GM19395 (cell line): ENCODE results near the gene ATP8A1.

Source experiments
- ATAC-seq: cut with Tn5 transposase; IDR thresholded peaks from one replicate; pipeline ENCODE4 v1.9.1; 2021; ENCODE audit warnings: mild to moderate bottlenecking, moderate library complexity; ENCODE audit not compliant: unreplicated experiment

The ATP8A1 gene

DNA sequence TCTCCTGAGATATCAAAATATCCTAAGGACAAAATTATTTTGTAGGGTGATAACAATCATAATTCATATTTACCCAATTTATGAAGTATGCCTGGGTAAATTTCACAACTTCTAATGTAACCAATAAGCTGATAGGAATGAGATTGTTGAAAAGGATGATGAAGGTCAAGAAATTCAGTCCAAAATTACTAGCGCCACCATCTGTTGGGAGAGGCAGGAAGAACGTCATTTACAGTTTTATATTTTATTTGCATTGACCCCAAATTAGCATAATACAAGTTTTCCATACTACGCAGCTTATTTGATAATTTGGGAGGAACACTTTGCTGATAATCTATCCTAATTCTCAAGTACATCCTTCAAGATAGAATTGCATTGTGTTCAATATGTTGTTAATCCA, 78.7 kb downstream of the ATP8A1 start:
- ATAC-seq, result no peak

- no peak for ATAC-seq
Measured at GRCh38 chr4:42574870-42575430, 82.0 kb downstream of the ATP8A1 start.

DNA sequence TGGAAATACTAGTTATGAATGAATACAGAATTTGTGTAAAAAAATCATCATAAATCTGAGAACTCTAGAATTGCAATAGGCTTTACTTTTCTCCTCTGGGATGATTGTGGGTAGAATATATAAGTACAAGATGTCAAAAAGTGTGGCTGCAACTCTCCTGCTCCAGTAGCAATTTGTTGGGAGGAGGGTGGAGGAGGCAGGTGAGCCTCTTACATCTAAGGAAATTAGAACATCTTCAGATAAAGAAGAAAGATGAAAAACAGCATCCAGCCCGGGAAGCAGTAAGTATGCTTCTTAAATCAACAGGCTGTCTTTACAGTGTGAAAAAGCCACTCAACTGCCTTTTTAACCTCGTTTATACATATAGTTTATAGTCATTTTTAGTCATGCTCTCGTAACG, 83.7 kb downstream of the ATP8A1 start:
- no peak for ATAC-seq

DNA sequence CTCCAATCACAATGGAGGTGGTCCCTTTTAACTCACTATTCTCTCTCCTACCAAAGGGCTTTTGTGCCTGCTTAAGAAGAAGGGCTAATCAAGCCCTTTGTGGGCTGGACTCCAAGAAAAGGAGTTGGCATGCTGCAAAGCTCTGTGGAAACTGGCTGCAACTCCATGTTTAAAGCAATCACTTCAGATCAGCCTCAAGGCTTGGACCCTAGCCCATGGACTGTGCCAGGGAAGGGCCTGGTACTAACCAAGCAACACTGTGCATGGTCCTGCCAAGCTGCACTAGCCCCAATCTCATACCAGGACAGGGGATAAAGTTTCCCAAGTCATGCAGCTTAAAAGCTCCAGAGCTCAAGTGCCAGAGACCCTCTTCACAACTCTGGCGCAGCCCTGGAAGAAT, 86.7 kb downstream of the ATP8A1 start:
- ATAC-seq, result no peak

GRCh38 chr4:42568610-42569207, 88.2 kb downstream of the ATP8A1 start:
- peak; percentile 97 for ATAC-seq

- no peak for ATAC-seq
Measured at GRCh38 chr4:42566835-42567234, 90.1 kb downstream of the ATP8A1 start.

DNA sequence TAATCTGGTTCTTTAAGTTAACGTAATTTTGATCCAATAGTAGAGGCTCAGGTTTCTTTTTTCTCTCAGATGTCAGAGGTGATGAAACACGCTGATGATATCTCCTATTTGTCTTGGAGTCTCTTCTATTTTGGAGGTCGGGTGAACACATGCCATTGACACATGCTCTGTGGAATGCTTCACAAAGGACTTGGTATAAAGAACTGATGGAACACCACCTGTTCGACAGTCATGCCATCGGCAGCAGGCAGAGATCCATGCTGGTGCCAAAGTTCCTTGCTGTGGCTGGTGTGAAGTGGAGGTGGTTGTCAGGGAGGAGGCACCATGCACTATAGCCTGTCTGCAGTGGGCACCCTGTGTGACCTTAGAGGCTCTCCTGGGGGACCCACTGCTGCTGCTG, 94.9 kb downstream of the ATP8A1 start:
- no peak for ATAC-seq

DNA sequence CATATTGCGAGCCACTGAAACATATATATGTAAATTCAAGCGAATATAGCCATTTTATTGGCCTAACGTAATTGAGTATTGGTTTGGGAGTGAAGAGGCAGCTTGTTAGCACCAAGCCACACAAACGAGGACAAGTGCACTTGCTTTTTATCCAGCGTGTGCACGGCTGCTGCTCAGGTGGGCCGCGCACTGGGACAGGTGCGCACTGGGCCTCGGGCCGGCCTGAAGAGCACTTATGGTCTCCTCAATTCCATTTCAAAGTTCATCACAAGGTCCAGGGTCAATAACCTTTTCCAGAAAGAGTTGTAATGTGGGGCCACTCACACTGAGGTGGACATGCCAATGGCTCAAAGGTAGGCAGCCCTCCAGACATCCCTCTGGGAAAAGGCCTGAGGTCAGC, 95.9 kb downstream of the ATP8A1 start:
- ATAC-seq, result no peak

DNA sequence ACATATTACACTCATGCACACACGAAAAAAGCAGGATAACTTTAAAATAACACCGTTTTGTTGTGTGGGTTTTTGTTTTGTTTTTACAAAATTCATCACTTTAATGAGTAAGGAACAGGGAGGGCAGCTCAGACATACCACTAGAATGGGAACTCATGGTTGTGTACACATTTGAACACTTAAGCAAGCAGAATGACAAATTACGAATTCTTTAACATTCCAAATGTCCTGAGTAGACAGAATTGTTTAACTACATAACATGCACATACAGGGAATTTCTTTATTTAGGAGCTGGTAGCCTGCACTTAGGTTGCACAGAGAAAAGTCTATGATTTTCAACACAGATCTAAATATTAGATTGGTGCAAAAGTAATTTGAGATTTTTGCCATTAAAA, 96.4 kb downstream of the ATP8A1 start:
- no peak for ATAC-seq

- no peak for ATAC-seq
Measured at GRCh38 chr4:42558156-42558555, 98.7 kb downstream of the ATP8A1 start.

GRCh38 chr4:42555828-42556227, 101.1 kb downstream of the ATP8A1 start:
- no peak for ATAC-seq

DNA sequence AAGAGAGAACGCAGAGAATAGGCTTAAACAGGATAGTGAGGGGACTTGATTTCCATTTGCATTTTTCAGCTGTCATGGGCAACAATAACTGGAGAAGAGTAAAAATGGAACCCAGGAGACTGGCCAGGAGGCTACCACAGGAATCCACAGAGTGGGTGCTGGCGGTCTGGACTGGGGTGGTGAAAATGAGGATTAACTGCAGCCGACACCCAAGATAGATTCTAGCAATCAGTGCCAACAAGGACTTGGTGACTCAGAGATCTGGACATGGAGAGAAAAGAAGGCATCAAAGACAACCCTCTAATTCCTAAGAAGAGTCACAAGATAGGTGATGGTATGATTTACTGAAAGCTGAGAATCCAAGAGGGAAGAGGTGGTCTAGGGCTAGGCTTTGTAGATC, 102.8 kb downstream of the ATP8A1 start:
- ATAC-seq, result no peak

DNA sequence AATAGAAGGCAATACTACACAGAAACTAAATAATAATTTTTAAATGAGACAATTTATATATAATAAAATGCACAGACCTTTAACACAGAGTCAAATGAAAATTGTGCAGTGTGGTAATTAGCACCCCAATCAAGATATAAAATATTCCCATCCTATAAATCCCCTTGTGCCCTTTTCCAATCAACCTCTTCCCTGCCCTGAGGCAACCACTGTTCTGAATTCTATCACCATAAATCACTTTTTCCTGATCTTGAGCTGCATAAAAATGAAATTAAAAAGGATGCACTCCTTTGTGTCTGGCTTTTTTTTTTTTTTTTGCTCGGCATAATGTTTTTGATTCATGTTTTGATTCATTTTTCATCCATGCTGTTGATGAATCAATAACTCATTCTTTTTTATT, 107.0 kb downstream of the ATP8A1 start:
- ATAC-seq, result no peak

DNA sequence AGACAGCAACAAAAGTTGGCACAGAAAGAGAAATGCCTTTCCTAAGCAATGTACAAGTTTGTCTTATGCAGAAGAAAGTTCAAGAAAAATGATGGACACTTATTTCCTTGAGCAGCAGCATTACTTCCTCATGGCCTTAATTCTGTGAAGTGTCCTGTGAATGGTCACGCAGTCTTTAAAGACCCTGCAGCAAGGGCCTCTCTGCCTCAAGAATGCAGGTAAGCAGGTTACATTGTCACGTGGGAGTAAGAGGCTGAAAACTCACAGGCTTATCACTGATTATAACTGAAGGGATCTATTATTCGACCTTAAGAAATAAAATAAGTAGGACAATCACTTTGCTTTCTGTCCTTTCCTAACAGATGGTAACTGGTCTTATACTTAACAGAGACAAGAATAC, 109.1 kb downstream of the ATP8A1 start:
- ATAC-seq, result no peak

GRCh38 chr4:42543762-42544161, 113.1 kb downstream of the ATP8A1 start:
- no peak for ATAC-seq

DNA sequence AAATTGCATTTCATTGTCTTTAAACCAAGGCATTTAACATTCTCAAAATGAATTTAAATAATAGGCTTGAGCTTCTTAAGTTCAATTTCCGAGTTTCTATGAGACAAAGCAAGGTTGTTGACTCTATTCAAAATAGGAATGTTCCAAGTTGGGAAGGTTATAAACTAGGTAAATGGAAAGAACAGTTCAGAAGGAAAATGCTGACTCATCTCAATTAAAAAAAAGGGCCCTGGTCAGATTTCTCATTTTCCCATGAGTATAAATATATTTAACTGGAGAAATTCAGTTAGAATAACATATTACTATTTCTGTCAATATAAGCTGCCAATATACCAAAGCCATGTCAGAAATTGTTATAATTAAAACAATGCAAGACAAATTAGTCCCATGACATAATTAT, 113.8 kb downstream of the ATP8A1 start:
- ATAC-seq, result no peak

DNA sequence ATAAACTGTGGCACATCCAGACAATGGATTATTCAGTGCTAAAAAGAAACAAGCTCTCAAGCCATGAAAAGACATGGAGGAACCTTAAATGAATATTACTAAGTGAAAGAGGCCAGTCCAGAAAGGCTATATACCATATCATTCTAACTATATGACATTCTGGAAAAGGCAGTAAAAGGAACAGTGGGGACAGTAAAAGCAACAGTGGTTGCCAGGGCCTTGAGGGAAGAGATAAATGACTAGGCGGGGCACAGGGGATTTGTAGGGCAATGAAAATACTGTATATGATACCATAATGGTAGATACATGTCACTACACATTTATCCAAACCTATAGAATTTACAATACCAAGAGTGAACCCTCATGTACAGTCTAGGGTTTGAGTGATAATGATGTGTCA, 115.3 kb downstream of the ATP8A1 start:
- no peak for ATAC-seq

DNA sequence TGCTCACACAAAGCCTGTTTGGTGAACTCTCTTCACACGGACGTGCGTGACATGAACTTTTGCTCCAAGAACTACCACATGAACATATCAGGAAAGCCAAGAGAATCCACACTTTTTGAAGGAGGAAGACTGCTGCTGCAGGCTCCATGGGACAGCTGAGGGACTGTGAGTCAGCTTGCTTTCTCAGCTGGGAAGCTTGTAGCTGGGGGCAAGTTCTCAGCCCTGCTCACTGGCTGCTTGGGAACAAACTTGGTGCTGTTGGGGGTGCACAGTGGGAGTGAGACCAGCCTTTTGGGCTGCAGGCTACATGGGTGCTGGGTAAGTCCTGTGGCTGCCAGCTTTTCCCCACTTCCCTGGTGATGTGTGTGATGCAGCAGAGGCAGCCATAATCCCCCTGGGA, 123.9 kb downstream of the ATP8A1 start:
- ATAC-seq, result no peak

- no peak for ATAC-seq
Measured at GRCh38 chr4:42531341-42532030, 125.4 kb downstream of the ATP8A1 start.

DNA sequence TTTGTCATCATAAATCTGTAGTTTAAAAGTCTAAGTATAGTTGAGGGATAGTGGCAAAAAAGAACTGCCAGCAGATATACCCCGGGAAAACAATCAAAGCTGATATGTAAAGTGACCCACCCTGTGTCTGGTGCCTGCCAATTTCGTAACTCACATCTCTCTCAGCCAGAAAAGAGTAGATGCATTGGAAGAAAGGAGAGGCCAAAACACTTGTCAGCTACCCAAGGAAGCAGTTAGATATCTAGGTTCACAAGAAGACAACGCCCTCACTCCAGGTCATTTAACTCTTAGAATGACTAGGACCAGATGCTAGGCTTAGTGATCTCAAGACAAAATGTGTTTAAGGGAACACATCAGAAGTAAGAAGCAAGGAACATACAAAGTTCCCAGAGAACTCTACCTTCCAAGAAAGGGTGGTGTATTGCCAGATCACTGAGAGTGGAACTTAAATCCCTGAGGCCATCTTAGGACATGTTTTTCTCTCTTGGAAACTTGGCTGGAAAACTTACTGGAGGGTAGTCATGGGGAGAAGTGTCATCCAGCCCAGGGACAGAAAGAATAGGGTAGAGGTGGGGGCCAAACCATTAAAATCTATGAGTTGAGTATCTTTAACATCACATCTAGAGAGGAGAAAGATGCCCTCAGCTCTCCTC, 133.7 kb downstream of the ATP8A1 start:
- ATAC-seq, result no peak

GRCh38 chr4:42519803-42520417, 137.0 kb downstream of the ATP8A1 start:
- peak; percentile 74 for ATAC-seq
